Measurements from ENCODE around the gene ITGA5. TPM values are rescaled to one million over a fixed set of nuclear protein-coding genes. Genes with fewer than 3 reads are reported as not detected.

ITGA5 gene
- total RNA-seq, 2 donors from 2014 or later = 44.2 to 99.4 TPM

GRCh38 chr12:54407183-54407905 lies 11.7 kb downstream of the ITGA5 start:
- Histone ChIP-seq H3K4me1 (replicated peaks) (no peaks in the 10 kb centered on the region), H3K36me3 (peaks cover 2 to 32% of the 10 kb centered on the region in 2 donors), H3K9me3 (no peaks in the 10 kb centered on the region), H3K27ac (no peak overlapping the region), H3K4me3 (no peak overlapping the region), H3K27me3 (replicated peaks; ENCODE audit: insufficient read depth) (no peaks in the 10 kb centered on the region)
- DNase-seq (ENCODE audit: low spot score) = no peak
- TF ChIP-seq POLR2AphosphoS5 (IDR thresholded peaks at IDR 0.05) (no peak), POLR2A (IDR thresholded peaks at IDR 0.05) (no peak), CTCF (IDR thresholded peaks at IDR 0.05) (no peak)
- intact Hi-C loops (cut with DNase I) = no loop called here
- 50% methylated on average over 5 of the region's 5 CpGs for WGBS

DNA sequence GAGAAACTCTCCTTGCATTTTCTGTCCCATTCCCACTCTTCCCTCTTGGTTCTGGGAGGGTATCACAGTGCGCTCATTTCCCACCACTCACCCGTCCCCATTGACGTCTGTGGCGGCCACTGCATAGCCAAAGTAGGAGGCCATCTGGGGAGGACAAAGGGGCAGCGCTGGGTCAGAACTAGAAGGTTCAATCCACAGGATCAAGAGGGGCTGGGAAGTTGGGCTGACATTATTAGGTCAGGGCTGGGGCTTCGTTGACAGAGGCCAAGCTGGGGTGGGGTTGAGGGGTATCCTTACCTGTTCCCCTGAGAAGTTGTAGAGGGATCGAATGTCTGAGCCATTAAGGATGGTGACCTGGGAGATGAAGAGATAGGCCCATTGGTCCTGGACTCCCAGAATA lies 13.5 kb downstream of the ITGA5 start:
- WGBS = 86% methylated on average over 7 of the region's 7 CpGs
- H3K4me1 ChIP-seq (replicated peaks) = no peaks in the 10 kb centered on the region
- intact Hi-C loops (cut with DNase I) = no loop called here
- H3K9me3 ChIP-seq = no peaks in the 10 kb centered on the region
- peaks cover 2 to 34% of the 10 kb centered on the region in 2 donors for H3K36me3 ChIP-seq
- TF ChIP-seq POLR2AphosphoS5 (IDR thresholded peaks at IDR 0.05) (no peak), POLR2A (IDR thresholded peaks at IDR 0.05) (no peak), CTCF (IDR thresholded peaks at IDR 0.05) (no peak)
- no peak overlapping the region for H3K4me3 ChIP-seq
- H3K27ac ChIP-seq = no peak overlapping the region
- no peaks in the 10 kb centered on the region for H3K27me3 ChIP-seq (replicated peaks; ENCODE audit: insufficient read depth)
- no peak for DNase-seq (ENCODE audit: low spot score)

- H3K9me3 ChIP-seq = no peaks in the 10 kb centered on the region
- DNase-seq (ENCODE audit: low spot score) = no peak
- TF ChIP-seq CTCF (IDR thresholded peaks at IDR 0.05) = no peak
- no peak for TF ChIP-seq POLR2AphosphoS5 (IDR thresholded peaks at IDR 0.05)
- TF ChIP-seq POLR2A (IDR thresholded peaks at IDR 0.05) = no peak
- no peaks in the 10 kb centered on the region for H3K27me3 ChIP-seq (replicated peaks; ENCODE audit: insufficient read depth)
- peaks cover 2 to 36% of the 10 kb centered on the region in 2 donors for H3K36me3 ChIP-seq
- H3K4me3 ChIP-seq = no peak overlapping the region
- 95% methylated on average over 10 of the region's 10 CpGs for WGBS
- intact Hi-C loops (cut with DNase I) = no loop called here
- H3K27ac ChIP-seq = no peak overlapping the region
- no peaks in the 10 kb centered on the region for H3K4me1 ChIP-seq (replicated peaks)
These were observed 14.0 kb downstream of the ITGA5 start for GRCh38 chr12:54405106-54405505.

- no peak for DNase-seq (ENCODE audit: low spot score)
- 62% methylated on average over 11 of the region's 11 CpGs for WGBS
- intact Hi-C loops (cut with DNase I) = no loop called here
These were observed 14.7 kb downstream of the ITGA5 start for GRCh38 chr12:54404061-54405004.

More at GRCh38 chr12:54404061-54405004, 14.7 kb downstream of the ITGA5 start:
- H3K27ac ChIP-seq = no peak overlapping the region
- no peaks in the 10 kb centered on the region for H3K9me3 ChIP-seq
- TF ChIP-seq CTCF (IDR thresholded peaks at IDR 0.05) (peak; percentile 67 to 86 (median 82)), POLR2A (IDR thresholded peaks at IDR 0.05) (no peak), POLR2AphosphoS5 (IDR thresholded peaks at IDR 0.05) (peak; percentile 5)
- H3K4me3 ChIP-seq = no peak overlapping the region
- H3K27me3 ChIP-seq (replicated peaks; ENCODE audit: insufficient read depth) = no peaks in the 10 kb centered on the region
- H3K36me3 ChIP-seq = peaks cover 2 to 36% of the 10 kb centered on the region in 2 donors
- H3K4me1 ChIP-seq (replicated peaks) = no peaks in the 10 kb centered on the region

Data from prostate gland (tissue), 2 donors.